Fibroblast of lung (primary cell): ENCODE measurements around the gene RIN2. TPM values are rescaled to one million over a fixed set of nuclear protein-coding genes. Genes with fewer than 3 reads are reported as not detected.

Source experiments
- DNase-seq, 2 donors: peaks; one replicate each; pipeline versions ENCODE4 v3.0.0 to v3.0.0-alpha.2; 2010; ENCODE audit warnings: low read depth in 2 of 2
- H2AFZ ChIP-seq: 2 replicates; pipeline ENCODE4 v1.5.1; 2012; ENCODE audit warnings: low read length, control low read depth, inconsistent platforms
- H3K27ac ChIP-seq: 2 replicates; pipeline ENCODE4 v1.5.1; 2011; ENCODE audit warnings: low read length, control low read depth; ENCODE audit not compliant: insufficient read depth
- H3K27me3 ChIP-seq: 2 replicates; pipeline ENCODE4 v1.5.1; 2011; ENCODE audit warnings: mild to moderate bottlenecking, low read length; ENCODE audit not compliant: control insufficient read depth, insufficient read depth
- H3K36me3 ChIP-seq: 2 replicates; pipeline ENCODE4 v1.5.1; 2011; ENCODE audit warnings: low read length; ENCODE audit not compliant: control insufficient read depth, insufficient read depth
- H3K4me1 ChIP-seq: 2 replicates; pipeline ENCODE4 v1.5.1; 2011; ENCODE audit warnings: low read length; ENCODE audit not compliant: control insufficient read depth, insufficient read depth; ENCODE audit errors: extremely low read depth
- H3K4me2 ChIP-seq: 2 replicates; pipeline ENCODE4 v1.5.1; 2011; ENCODE audit warnings: low read length, control low read depth; ENCODE audit not compliant: insufficient read depth; ENCODE audit errors: extremely low read depth
- H3K4me3 ChIP-seq, 4 experiments: fragments of 200-600 bp in 1 of 4; sonication (generic) in 1 of 4; replicated peaks in 1 of 4; 2 replicates each; pipeline ENCODE4 v1.5.1; 2011 to 2016; ENCODE audit warnings: low read length in 4 of 4, low read depth in 3 of 4, mild to moderate bottlenecking in 3 of 4, control low read depth in 2 of 4, inconsistent platforms in 1 of 4, mixed read lengths in 1 of 4; ENCODE audit not compliant: insufficient read depth in 1 of 4; ENCODE audit errors: control extremely low read depth in 1 of 4
- H3K79me2 ChIP-seq: 2 replicates; pipeline ENCODE4 v1.5.1; 2012; ENCODE audit warnings: mild to moderate bottlenecking, low read length, inconsistent platforms; ENCODE audit not compliant: control insufficient read depth, insufficient read depth
- H3K9ac ChIP-seq: 2 replicates; pipeline ENCODE4 v1.5.1; 2011; ENCODE audit warnings: mild to moderate bottlenecking, low read length, control low read depth; ENCODE audit not compliant: insufficient read depth
- H3K9me3 ChIP-seq: 2 replicates; pipeline ENCODE4 v1.5.1; 2012; ENCODE audit warnings: low read depth, low read length; ENCODE audit not compliant: control insufficient read depth, insufficient read depth
- H4K20me1 ChIP-seq: 2 replicates; pipeline ENCODE4 v1.5.1; 2011; ENCODE audit warnings: low read length; ENCODE audit not compliant: control insufficient read depth, insufficient read depth; ENCODE audit errors: extremely low read depth
- CTCF ChIP-seq, 2 donors: IDR thresholded peaks in 1 of 2; conservative IDR thresholded peaks in 1 of 2; 1 replicate in 1 of 2; 2 replicates in 1 of 2; pipeline ENCODE4 v1.5.1; 2011 to 2012; ENCODE audit warnings: low read length in 2 of 2, control low read depth in 1 of 2, inconsistent platforms in 1 of 2, low read depth in 1 of 2, mild to moderate bottlenecking in 1 of 2
- EZH2 ChIP-seq: IDR thresholded peaks from 2 replicates; pipeline ENCODE4 v1.5.1; 2012; ENCODE audit warnings: low read length, control low read depth, mild to moderate bottlenecking; ENCODE audit errors: missing control alignments
- polyA plus RNA-seq, 2 donors: library from polyadenylated mRNA; depleted of rRNA in 1 of 2; stranded (reverse) in 1 of 2; unstranded in 1 of 2; fragments of >200 nt; gene quantifications; 2 replicates each; pipeline ENCODE4 v1.2.1, GENCODE V29; 2011 to 2012; ENCODE audit warnings: missing spikeins in 1 of 2
- total RNA-seq: library from RNA; depleted of rRNA; stranded (reverse); fragments of >200 nt; gene quantifications from 2 replicates; pipeline ENCODE4 v1.2.1, GENCODE V29; 2014

Gene RIN2
- total and polyA plus RNA-seq, 2 donors (not counting 1 experiment from before 2014, with no cell fraction given): 30.2 to 61.4 TPM

GRCh38 chr20:19760371-19760721, 2.3 kb downstream of the RIN2 start:
- TF ChIP-seq CTCF (conservative IDR thresholded peaks at IDR 0.05 in 1 of 2, IDR thresholded peaks at IDR 0.05 in 1 of 2; ENCODE audit: low read depth in 1 of 2, low read length in 2 of 2): no peak
- TF ChIP-seq EZH2: no peak
- no peaks in the 10 kb centered on the region for H3K27me3 ChIP-seq
- no peaks in the 10 kb centered on the region for H4K20me1 ChIP-seq
- no peaks in the 10 kb centered on the region for H3K79me2 ChIP-seq
- no peak overlapping the region for H3K27ac ChIP-seq
- DNase-seq: no peak
- H3K4me2 ChIP-seq: no peak overlapping the region
- peaks cover 5% of the 10 kb centered on the region for H3K4me1 ChIP-seq
- H3K9me3 ChIP-seq: no peaks in the 10 kb centered on the region
- no peak overlapping the region for H3K9ac ChIP-seq
- no peak overlapping the region for H2AFZ ChIP-seq
- H3K4me3 ChIP-seq: no peak overlapping the region
- H3K36me3 ChIP-seq: no peaks in the 10 kb centered on the region

GRCh38 chr20:19761326-19761725, 3.3 kb downstream of the RIN2 start:
- Histone ChIP-seq H3K36me3 (no peaks in the 10 kb centered on the region), H3K9ac (no peak overlapping the region), H3K27ac (no peak overlapping the region), H3K27me3 (no peaks in the 10 kb centered on the region), H4K20me1 (no peaks in the 10 kb centered on the region), H3K4me2 (no peak overlapping the region), H2AFZ (no peak overlapping the region), H3K9me3 (no peaks in the 10 kb centered on the region), H3K4me1 (peaks cover 5% of the 10 kb centered on the region), H3K4me3 (no peak overlapping the region), H3K79me2 (no peaks in the 10 kb centered on the region)
- no peak for DNase-seq
- no peak for TF ChIP-seq CTCF (conservative IDR thresholded peaks at IDR 0.05 in 1 of 2, IDR thresholded peaks at IDR 0.05 in 1 of 2; ENCODE audit: low read depth in 1 of 2, low read length in 2 of 2)
- TF ChIP-seq EZH2: no peak

GRCh38 chr20:19761841-19762240, 3.8 kb downstream of the RIN2 start:
- TF ChIP-seq CTCF (conservative IDR thresholded peaks at IDR 0.05 in 1 of 2, IDR thresholded peaks at IDR 0.05 in 1 of 2; ENCODE audit: low read depth in 1 of 2, low read length in 2 of 2) (no peak), EZH2 (no peak)
- Histone ChIP-seq H3K4me3 (no peak overlapping the region), H3K9me3 (no peaks in the 10 kb centered on the region), H4K20me1 (no peaks in the 10 kb centered on the region), H3K9ac (no peak overlapping the region), H3K36me3 (no peaks in the 10 kb centered on the region), H3K79me2 (no peaks in the 10 kb centered on the region), H3K27ac (no peak overlapping the region), H2AFZ (no peak overlapping the region), H3K27me3 (no peaks in the 10 kb centered on the region), H3K4me2 (no peak overlapping the region), H3K4me1 (peaks cover 5% of the 10 kb centered on the region)
- DNase-seq: no peak
